Uterus (tissue), 2 donors: ENCODE results near the gene LSM6.

Experiments
- POLR2A ChIP-seq, 2 donors: fragments of 450-650 bp; IDR thresholded peaks; one replicate each; pipeline ENCODE4 v1.6.1; 2016; ENCODE audit warnings: antibody characterized with exemption in 2 of 2, mild to moderate bottlenecking in 1 of 2, moderate library complexity in 1 of 2
- TF ChIP-seq, protein P1 (sequence below), 4 experiments: fragments of 200-600 bp in 2 of 4; fragments of 450-650 bp in 2 of 4; sonication (generic) in 2 of 4; IDR thresholded peaks; one replicate each; pipeline ENCODE4 v1.5.1; 2016 to 2019; ENCODE audit warnings: antibody characterized with exemption in 4 of 4, mild to moderate bottlenecking in 2 of 4, moderate library complexity in 1 of 4

DNA sequence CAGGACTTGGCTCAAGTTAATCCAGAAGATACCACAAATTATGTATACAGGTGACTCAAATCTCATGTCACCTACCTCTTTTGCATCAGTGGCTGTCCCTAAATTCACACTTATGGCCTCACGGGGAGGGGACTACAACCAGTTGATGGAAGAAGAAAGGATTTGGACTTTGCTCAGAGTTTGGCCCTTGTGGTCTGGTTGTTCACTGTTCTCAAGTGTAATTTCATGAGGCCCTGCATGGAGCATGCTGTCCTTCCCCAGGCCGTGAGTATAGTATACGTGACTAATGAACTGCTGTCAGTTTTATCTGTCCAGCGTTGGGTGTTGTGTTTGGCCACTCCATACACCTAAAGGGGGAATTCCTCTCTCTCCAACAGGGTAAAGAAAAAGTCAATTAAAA lies 27.5 kb upstream of the LSM6 start:
- TF ChIP-seq POLR2A (IDR thresholded peaks at IDR 0.05), result no peak
- TF ChIP-seq, protein P1, sequence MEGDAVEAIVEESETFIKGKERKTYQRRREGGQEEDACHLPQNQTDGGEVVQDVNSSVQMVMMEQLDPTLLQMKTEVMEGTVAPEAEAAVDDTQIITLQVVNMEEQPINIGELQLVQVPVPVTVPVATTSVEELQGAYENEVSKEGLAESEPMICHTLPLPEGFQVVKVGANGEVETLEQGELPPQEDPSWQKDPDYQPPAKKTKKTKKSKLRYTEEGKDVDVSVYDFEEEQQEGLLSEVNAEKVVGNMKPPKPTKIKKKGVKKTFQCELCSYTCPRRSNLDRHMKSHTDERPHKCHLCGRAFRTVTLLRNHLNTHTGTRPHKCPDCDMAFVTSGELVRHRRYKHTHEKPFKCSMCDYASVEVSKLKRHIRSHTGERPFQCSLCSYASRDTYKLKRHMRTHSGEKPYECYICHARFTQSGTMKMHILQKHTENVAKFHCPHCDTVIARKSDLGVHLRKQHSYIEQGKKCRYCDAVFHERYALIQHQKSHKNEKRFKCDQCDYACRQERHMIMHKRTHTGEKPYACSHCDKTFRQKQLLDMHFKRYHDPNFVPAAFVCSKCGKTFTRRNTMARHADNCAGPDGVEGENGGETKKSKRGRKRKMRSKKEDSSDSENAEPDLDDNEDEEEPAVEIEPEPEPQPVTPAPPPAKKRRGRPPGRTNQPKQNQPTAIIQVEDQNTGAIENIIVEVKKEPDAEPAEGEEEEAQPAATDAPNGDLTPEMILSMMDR (IDR thresholded peaks at IDR 0.05), result no peak
